ENCODE data around the gene CARS1.

DNA sequence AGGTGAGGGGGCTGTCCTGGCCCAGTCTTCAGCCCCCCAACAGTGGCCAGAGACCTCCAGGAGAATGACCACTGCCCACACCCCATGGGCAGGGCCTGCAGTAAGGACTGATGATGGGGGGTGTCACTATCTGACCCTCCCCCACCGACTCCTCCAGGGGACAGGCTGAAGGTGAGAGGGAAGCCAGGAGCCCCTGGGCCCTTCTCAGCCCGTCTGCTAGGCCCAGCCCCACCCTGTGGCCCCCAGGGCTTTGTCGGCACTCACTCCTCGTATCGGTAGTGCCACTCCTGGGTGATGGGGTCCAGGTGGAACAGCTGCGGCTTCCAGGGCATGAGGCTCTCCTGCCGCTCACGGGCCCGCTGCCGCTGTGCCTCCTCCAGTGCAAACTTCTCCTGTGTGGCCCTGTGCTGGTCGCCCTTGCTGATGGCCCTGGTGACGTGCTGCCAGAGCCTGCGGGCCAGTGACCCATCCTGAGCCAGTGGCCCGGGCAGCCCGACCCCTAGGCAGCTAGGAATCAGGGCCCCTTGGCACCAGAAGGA lies 35.4 kb upstream of the CARS1 start:
- no peak for TF ChIP-seq CTCF (IDR thresholded peaks at IDR 0.05)
- no peak for TF ChIP-seq POLR2AphosphoS5 (IDR thresholded peaks at IDR 0.05; ENCODE audit: insufficient read depth in 1 of 2, low read depth in 1 of 2)
- TF ChIP-seq POLR2A (IDR thresholded peaks at IDR 0.05) = no peak

Measured in vagina (tissue), 2 donors.